Muscle of leg (tissue), 11 donors: ENCODE data around the gene TSPAN33. TPM values are rescaled to one million over a fixed set of nuclear protein-coding genes. Genes with fewer than 3 reads are reported as not detected.

Experiments used
- DNase-seq: peaks from one replicate; pipeline ENCODE4 v3.0.0; 2013
- H3K27ac ChIP-seq: one replicate; pipeline ENCODE4 v1.5.1; 2013; ENCODE audit warnings: mild to moderate bottlenecking, low read length, control low read depth
- H3K27me3 ChIP-seq: one replicate; pipeline ENCODE4 v1.6.1; 2013; ENCODE audit warnings: low read length; ENCODE audit not compliant: control insufficient read depth, insufficient read depth
- H3K36me3 ChIP-seq: one replicate; pipeline ENCODE4 v1.6.1; 2013; ENCODE audit warnings: low read length; ENCODE audit not compliant: control insufficient read depth, insufficient read depth
- H3K4me1 ChIP-seq: one replicate; pipeline ENCODE4 v1.6.1; 2013; ENCODE audit warnings: low read length; ENCODE audit not compliant: control insufficient read depth, insufficient read depth
- H3K4me3 ChIP-seq: one replicate; pipeline ENCODE4 v1.5.1; 2013; ENCODE audit warnings: low read length, control low read depth
- H3K9me3 ChIP-seq: replicated peaks from 2 replicates; pipeline ENCODE4 v1.6.1; 2013; ENCODE audit warnings: low read depth, low read length; ENCODE audit not compliant: control insufficient read depth
- WGBS: methylation state at CpG from one replicate; pipeline ENCODE4 v1.1.5; 2013; ENCODE audit warnings: missing lambda C conversion rate; ENCODE audit not compliant: insufficient coverage; 5-methylcytosine and 5-hydroxymethylcytosine counted together
- polyA plus RNA-seq, 8 donors: library from polyadenylated mRNA; unstranded; fragments of 120-200 nt; gene quantifications; one replicate each; pipeline versions ENCODE4 v1.2.1 to v1.2.3, GENCODE V29; 2013; ENCODE audit warnings: inconsistent platforms in 1 of 8, low replicate concordance in 1 of 8; ENCODE audit not compliant: insufficient read length in 8 of 8, insufficient read depth in 1 of 8
- total RNA-seq: library from RNA; stranded (reverse); fragments of 120-200 nt; gene quantifications from one replicate; pipeline ENCODE4 v1.2.4, GENCODE V29; 2013

The TSPAN33 gene
- total and polyA plus RNA-seq, 9 donors = 23.9 to 52.4 (median 45.8) TPM

GRCh38 chr7:129188892-129189660 is 44.6 kb downstream of the TSPAN33 start:
- Histone ChIP-seq H3K27ac (peak overlapping the region; percentile 62), H3K36me3 (peaks cover 4% of the 10 kb centered on the region), H3K4me1 (peaks cover 32% of the 10 kb centered on the region), H3K4me3 (peak overlapping the region; percentile 80), H3K9me3 (no peaks in the 10 kb centered on the region), H3K27me3 (peaks cover 2% of the 10 kb centered on the region)
- DNase-seq = peak; percentile 50
- under 1% methylated on average over 82 of the region's 83 CpGs for WGBS

DNA sequence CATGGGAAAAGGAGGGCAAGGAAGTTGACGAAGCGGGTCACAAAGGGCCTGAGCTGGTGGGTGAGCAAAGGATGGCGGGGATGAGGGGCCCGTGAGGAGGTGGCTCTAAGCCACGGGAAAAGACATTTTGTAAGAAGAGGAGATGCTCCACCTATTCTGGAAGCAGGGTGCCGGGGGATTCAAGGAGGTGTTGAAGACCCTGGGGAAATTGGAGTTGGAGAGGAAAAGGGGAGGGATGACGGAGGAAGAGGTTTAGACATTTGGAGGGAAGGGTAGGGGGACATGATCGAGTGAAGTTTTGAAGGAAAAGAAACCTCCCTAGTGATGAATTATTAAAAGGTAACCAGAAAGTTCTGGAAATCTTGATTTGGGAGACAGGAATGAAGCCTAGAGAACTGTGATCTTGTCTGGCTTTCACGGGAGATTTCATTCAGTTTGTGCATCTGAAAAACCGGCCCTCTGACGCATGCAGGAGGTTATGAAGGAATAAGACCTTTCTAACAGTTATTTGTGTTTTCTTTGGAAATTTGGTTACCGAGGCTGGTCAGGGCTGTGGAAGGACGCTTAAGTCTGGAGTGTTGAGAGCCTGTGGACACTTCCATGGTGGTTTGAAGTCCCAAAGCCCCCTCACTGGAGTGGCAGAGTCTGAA is 45.3 kb downstream of the TSPAN33 start:
- Histone ChIP-seq H3K4me1 (peaks cover 31% of the 10 kb centered on the region), H3K27me3 (peaks cover 2% of the 10 kb centered on the region), H3K27ac (peak overlapping the region; percentile 62), H3K36me3 (peaks cover 4% of the 10 kb centered on the region), H3K4me3 (peak overlapping the region; percentile 80), H3K9me3 (no peaks in the 10 kb centered on the region)
- WGBS = 6% methylated on average over 11 of the region's 13 CpGs
- peak; percentile 29 for DNase-seq

GRCh38 chr7:129191272-129191671 is 46.8 kb downstream of the TSPAN33 start:
- peaks cover 24% of the 10 kb centered on the region for H3K4me1 ChIP-seq
- no peak for DNase-seq
- H3K4me3 ChIP-seq = no peak overlapping the region
- 55% methylated on average over 3 of the region's 3 CpGs for WGBS
- H3K36me3 ChIP-seq = peaks cover 4% of the 10 kb centered on the region
- no peaks in the 10 kb centered on the region for H3K9me3 ChIP-seq
- no peak overlapping the region for H3K27ac ChIP-seq
- peaks cover 2% of the 10 kb centered on the region for H3K27me3 ChIP-seq

DNA sequence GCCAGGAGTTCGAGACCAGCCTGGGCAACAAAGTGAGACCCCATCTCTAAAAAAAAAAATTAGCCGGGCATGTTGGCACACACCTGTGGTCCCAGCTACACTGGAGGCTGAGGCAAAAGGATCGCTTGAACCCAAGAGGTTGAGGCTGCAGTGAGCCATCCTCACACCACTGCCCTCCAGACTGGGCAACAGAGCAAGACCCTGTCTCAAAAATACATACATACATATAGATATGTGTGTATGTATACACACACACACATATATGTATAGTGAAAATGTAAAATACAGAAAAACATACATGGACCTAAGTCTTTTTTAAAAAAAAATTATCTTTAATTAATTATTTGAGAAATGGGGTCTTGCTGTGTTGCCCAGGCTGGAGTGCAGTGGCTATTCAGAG is 49.4 kb downstream of the TSPAN33 start:
- no peaks in the 10 kb centered on the region for H3K27me3 ChIP-seq
- no peak overlapping the region for H3K27ac ChIP-seq
- no peak for DNase-seq
- H3K4me1 ChIP-seq = peaks cover 18% of the 10 kb centered on the region
- H3K4me3 ChIP-seq = no peak overlapping the region
- no CpG with 5 or more reads among the region's 3 CpGs for WGBS
- no peaks in the 10 kb centered on the region for H3K9me3 ChIP-seq
- H3K36me3 ChIP-seq = peaks cover 4% of the 10 kb centered on the region

- no CpG with 5 or more reads among the region's 4 CpGs for WGBS
- DNase-seq = no peak
- no peak overlapping the region for H3K4me3 ChIP-seq
- no peaks in the 10 kb centered on the region for H3K9me3 ChIP-seq
- no peaks in the 10 kb centered on the region for H3K36me3 ChIP-seq
- H3K27me3 ChIP-seq = no peaks in the 10 kb centered on the region
- H3K27ac ChIP-seq = no peak overlapping the region
- H3K4me1 ChIP-seq = peaks cover 2% of the 10 kb centered on the region
Measured at GRCh38 chr7:129197771-129198170, 53.3 kb downstream of the TSPAN33 start.

DNA sequence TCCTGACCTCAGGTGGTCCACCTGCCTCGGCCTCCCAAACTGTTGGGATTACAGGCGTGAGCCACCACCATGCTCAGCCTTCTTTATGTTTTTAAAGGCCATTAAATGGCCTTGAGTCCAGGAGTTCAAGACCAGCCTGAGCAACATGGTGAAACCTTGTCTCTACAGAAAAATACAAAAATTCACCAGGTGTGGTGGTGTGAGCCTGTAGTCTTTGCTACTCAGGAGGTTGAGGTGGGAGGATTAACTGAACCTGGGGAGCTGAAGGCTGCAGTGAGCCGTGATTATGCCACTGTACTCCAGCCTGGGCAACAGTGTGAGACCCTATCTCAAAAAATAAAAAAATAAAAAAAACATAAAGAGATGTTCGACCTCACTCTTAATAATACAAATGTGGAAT is 54.9 kb downstream of the TSPAN33 start:
- 94% methylated on average over 2 of the region's 4 CpGs for WGBS
- peaks cover 7% of the 10 kb centered on the region for H3K36me3 ChIP-seq
- H3K4me1 ChIP-seq = no peaks in the 10 kb centered on the region
- H3K4me3 ChIP-seq = no peak overlapping the region
- no peak for DNase-seq
- no peak overlapping the region for H3K27ac ChIP-seq
- H3K9me3 ChIP-seq = no peaks in the 10 kb centered on the region
- H3K27me3 ChIP-seq = no peaks in the 10 kb centered on the region

GRCh38 chr7:129202058-129202777 is 57.7 kb downstream of the TSPAN33 start:
- WGBS = 89% methylated on average over 4 of the region's 8 CpGs
- no peak overlapping the region for H3K27ac ChIP-seq
- DNase-seq = peak; percentile 68
- no peaks in the 10 kb centered on the region for H3K27me3 ChIP-seq
- H3K9me3 ChIP-seq = no peaks in the 10 kb centered on the region
- no peaks in the 10 kb centered on the region for H3K4me1 ChIP-seq
- peaks cover 29% of the 10 kb centered on the region for H3K36me3 ChIP-seq
- H3K4me3 ChIP-seq = no peak overlapping the region

DNA sequence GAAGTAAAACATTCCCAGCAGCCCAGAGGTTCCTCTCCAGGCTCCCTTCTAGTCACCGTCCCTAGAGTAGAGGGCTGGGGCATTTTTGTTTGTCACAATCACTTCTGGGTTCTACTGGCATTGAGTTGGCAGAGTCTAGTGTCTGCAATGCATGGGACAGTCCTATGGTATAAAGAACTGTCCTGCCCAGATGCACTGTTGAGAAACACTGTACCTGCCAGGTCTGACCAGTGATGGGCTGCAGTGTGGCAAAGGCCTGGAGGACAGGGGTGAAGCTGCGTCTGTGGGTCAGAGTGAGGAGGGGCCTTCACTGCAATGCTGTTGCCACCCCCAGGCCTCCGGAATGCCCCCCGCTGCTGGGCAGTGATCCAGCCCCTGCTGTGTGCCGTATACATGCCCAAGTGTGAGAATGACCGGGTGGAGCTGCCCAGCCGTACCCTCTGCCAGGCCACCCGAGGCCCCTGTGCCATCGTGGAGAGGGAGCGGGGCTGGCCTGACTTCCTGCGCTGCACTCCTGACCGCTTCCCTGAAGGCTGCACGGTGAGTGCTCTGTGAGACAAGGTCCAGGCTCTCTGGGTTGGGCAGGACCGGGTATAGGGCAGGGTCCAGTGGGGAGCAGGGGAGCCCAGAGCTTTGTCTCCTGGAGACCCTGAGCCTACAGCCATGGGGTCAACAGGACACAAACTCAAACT is 58.7 kb downstream of the TSPAN33 start:
- peaks cover 35% of the 10 kb centered on the region for H3K36me3 ChIP-seq
- DNase-seq = no peak
- H3K9me3 ChIP-seq = no peaks in the 10 kb centered on the region
- H3K27me3 ChIP-seq = no peaks in the 10 kb centered on the region
- no peak overlapping the region for H3K27ac ChIP-seq
- H3K4me1 ChIP-seq = no peaks in the 10 kb centered on the region
- H3K4me3 ChIP-seq = no peak overlapping the region
- 87% methylated on average over 12 of the region's 14 CpGs for WGBS

DNA sequence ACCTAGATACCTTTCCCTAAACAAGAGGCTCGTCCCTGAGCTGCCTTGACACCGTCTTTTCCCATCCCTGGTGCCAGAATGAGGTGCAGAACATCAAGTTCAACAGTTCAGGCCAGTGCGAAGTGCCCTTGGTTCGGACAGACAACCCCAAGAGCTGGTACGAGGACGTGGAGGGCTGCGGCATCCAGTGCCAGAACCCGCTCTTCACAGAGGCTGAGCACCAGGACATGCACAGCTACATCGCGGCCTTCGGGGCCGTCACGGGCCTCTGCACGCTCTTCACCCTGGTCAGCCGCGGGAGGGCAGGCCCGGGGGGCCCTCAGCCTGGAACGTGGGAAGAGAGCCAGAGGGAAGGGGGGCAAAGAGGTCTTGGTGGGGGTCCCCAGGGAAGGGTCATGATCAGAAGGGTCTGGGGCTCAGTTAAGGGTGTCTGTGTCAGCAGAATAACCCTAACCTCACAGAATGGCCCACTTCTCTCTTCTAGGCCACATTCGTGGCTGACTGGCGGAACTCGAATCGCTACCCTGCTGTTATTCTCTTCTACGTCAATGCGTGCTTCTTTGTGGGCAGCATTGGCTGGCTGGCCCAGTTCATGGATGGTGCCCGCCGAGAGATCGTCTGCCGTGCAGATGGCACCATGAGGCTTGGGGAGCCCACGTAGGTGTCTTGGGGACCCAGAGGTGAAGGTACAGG is 60.8 kb downstream of the TSPAN33 start:
- peaks cover 52% of the 10 kb centered on the region for H3K36me3 ChIP-seq
- DNase-seq = no peak
- H3K4me3 ChIP-seq = no peak overlapping the region
- H3K9me3 ChIP-seq = no peaks in the 10 kb centered on the region
- 92% methylated on average over 19 of the region's 29 CpGs for WGBS
- H3K4me1 ChIP-seq = no peaks in the 10 kb centered on the region
- no peaks in the 10 kb centered on the region for H3K27me3 ChIP-seq
- H3K27ac ChIP-seq = no peak overlapping the region
